Measurements from ENCODE around the gene NOS1AP.

GRCh38 chr1:162270016-162270770, 200.7 kb downstream of the NOS1AP start:
- TF ChIP-seq, protein P1, sequence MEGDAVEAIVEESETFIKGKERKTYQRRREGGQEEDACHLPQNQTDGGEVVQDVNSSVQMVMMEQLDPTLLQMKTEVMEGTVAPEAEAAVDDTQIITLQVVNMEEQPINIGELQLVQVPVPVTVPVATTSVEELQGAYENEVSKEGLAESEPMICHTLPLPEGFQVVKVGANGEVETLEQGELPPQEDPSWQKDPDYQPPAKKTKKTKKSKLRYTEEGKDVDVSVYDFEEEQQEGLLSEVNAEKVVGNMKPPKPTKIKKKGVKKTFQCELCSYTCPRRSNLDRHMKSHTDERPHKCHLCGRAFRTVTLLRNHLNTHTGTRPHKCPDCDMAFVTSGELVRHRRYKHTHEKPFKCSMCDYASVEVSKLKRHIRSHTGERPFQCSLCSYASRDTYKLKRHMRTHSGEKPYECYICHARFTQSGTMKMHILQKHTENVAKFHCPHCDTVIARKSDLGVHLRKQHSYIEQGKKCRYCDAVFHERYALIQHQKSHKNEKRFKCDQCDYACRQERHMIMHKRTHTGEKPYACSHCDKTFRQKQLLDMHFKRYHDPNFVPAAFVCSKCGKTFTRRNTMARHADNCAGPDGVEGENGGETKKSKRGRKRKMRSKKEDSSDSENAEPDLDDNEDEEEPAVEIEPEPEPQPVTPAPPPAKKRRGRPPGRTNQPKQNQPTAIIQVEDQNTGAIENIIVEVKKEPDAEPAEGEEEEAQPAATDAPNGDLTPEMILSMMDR (conservative IDR thresholded peaks at IDR 0.05 in 1 of 2, IDR thresholded peaks at IDR 0.05 in 1 of 2; ENCODE audit: extremely low read depth in 1 of 2, insufficient read depth in 1 of 2, low read depth in 1 of 2, low read length in 2 of 2) = no peak
- no peak for TF ChIP-seq EZH2 (IDR thresholded peaks at IDR 0.05; ENCODE audit: borderline replicate concordance, low read length)
